NCI-H526 treated with DMSO at 0.1 percent for 48 hours (cell line): ENCODE results near the gene HS3ST4.
"Not testable (repeated sequence)": the region's sequence is repeated elsewhere in the genome, so short reads cannot be mapped to it uniquely, and the experiment has no call there.

Experiments used
- DNase-seq: peaks from one replicate; lab custom pipeline; 2025; lab: John Stamatoyannopoulos, UW

HS3ST4 gene

GRCh38 chr16:25734430-25735385, 42.9 kb downstream of the HS3ST4 start:
- DNase-seq: no peak

GRCh38 chr16:25735645-25736044, 43.9 kb downstream of the HS3ST4 start:
- no peak for DNase-seq

GRCh38 chr16:25747160-25747758, 55.5 kb downstream of the HS3ST4 start:
- no peak for DNase-seq

- DNase-seq: no peak
Measured at GRCh38 chr16:25748092-25748654, 56.4 kb downstream of the HS3ST4 start.

GRCh38 chr16:25750488-25751216, 58.9 kb downstream of the HS3ST4 start:
- DNase-seq: no peak

- DNase-seq: no peak
Measured at GRCh38 chr16:25751230-25751835, 59.6 kb downstream of the HS3ST4 start.

GRCh38 chr16:25764466-25764865, 72.7 kb downstream of the HS3ST4 start:
- DNase-seq: no peak

GRCh38 chr16:25771216-25771615, 79.5 kb downstream of the HS3ST4 start:
- no peak for DNase-seq

GRCh38 chr16:25771812-25772568, 80.2 kb downstream of the HS3ST4 start:
- no peak for DNase-seq

- DNase-seq: not testable (repeated sequence)
Measured at GRCh38 chr16:25776214-25776613, 84.5 kb downstream of the HS3ST4 start.

- DNase-seq: no peak
Measured at GRCh38 chr16:25783226-25783625, 91.5 kb downstream of the HS3ST4 start.

- no peak for DNase-seq
Measured at GRCh38 chr16:25785361-25785760, 93.6 kb downstream of the HS3ST4 start.

GRCh38 chr16:25786748-25787147, 95.0 kb downstream of the HS3ST4 start:
- DNase-seq: no peak

GRCh38 chr16:25788637-25789036, 96.9 kb downstream of the HS3ST4 start:
- DNase-seq: no peak

GRCh38 chr16:25796239-25796638, 104.5 kb downstream of the HS3ST4 start:
- no peak for DNase-seq

GRCh38 chr16:25798065-25798464, 106.3 kb downstream of the HS3ST4 start:
- no peak for DNase-seq

- DNase-seq: no peak
Measured at GRCh38 chr16:25799816-25800215, 108.1 kb downstream of the HS3ST4 start.

GRCh38 chr16:25812215-25812614, 120.5 kb downstream of the HS3ST4 start:
- peak; percentile 77 for DNase-seq

GRCh38 chr16:25817295-25817694, 125.5 kb downstream of the HS3ST4 start:
- no peak for DNase-seq

GRCh38 chr16:25817876-25818275, 126.1 kb downstream of the HS3ST4 start:
- DNase-seq: no peak

- no peak for DNase-seq
Measured at GRCh38 chr16:25823891-25824290, 132.1 kb downstream of the HS3ST4 start.
